ENCODE measurements around the gene CIDEC. TPM values are rescaled to one million over a fixed set of nuclear protein-coding genes. Genes with fewer than 3 reads are reported as not detected.

Gene CIDEC
- total and polyA plus RNA-seq, 9 of the 15 experiments (the other 6 are each of a cell fraction or from before 2014, with no cell fraction given) = not detected

DNA sequence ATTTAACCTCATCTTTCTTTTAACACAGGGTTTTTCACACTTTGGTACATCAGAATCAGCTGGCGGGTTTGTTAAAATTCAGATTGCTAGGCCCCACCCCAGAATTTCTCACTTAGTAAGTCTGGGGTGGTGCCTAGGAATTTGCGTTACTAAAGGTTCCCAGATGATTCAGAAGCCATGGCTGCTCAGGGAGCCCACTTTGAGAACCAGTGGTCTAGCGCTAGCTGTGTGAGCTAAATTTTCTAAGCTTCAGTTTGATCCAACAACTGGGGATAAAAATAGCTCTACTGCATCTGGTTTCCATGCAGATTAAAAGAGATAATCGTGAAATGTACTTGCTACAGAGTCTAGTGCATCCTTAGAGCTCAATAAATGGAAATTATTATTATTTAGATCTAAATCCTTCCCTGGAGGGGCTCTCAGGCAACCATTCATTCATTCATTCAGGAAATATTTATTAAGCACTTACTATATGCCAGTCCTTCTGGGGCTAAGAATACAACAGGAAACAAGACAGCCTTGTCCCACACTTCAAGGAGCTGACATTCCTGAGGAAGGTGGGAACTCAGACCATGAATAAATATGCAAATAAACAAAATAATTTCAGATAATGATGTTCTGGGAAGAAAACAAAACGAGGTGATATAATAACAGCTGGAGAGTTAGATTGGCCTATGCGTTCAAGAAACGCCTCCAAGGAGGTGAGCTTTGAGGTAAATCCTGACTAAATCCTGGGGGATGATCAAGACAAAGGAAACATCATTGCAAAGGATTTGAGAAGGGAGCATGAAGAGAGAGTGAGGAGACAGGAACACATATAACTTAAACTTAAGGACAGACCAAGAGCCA lies 3.9 kb upstream of the CIDEC start (continued):
- TF ChIP-seq ARHGAP35 (IDR thresholded peaks at IDR 0.05; ENCODE audit: partially characterized antibody) (no peak), ETV1 (tag; conservative IDR thresholded peaks at IDR 0.05; ENCODE audit: low read depth) (no peak), MEF2A (IDR thresholded peaks at IDR 0.05; ENCODE audit: control insufficient read depth, low read depth, low read length) (peak; percentile 41; the same call in 1 of the 2 replicates), BCOR (IDR thresholded peaks at IDR 0.05) (peak; percentile 48; the same call in 1 of the 2 replicates), ZNF507 (tag; conservative IDR thresholded peaks at IDR 0.05) (no peak), TCF7L2 (IDR thresholded peaks at IDR 0.05; ENCODE audit: low read depth, low read length) (no peak)
- TF ChIP-seq, protein P1, sequence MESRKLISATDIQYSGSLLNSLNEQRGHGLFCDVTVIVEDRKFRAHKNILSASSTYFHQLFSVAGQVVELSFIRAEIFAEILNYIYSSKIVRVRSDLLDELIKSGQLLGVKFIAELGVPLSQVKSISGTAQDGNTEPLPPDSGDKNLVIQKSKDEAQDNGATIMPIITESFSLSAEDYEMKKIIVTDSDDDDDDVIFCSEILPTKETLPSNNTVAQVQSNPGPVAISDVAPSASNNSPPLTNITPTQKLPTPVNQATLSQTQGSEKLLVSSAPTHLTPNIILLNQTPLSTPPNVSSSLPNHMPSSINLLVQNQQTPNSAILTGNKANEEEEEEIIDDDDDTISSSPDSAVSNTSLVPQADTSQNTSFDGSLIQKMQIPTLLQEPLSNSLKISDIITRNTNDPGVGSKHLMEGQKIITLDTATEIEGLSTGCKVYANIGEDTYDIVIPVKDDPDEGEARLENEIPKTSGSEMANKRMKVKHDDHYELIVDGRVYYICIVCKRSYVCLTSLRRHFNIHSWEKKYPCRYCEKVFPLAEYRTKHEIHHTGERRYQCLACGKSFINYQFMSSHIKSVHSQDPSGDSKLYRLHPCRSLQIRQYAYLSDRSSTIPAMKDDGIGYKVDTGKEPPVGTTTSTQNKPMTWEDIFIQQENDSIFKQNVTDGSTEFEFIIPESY (CRISPR knock-in tag; IDR thresholded peaks at IDR 0.05) = peak; percentile 95
- TF ChIP-seq, protein P2, sequence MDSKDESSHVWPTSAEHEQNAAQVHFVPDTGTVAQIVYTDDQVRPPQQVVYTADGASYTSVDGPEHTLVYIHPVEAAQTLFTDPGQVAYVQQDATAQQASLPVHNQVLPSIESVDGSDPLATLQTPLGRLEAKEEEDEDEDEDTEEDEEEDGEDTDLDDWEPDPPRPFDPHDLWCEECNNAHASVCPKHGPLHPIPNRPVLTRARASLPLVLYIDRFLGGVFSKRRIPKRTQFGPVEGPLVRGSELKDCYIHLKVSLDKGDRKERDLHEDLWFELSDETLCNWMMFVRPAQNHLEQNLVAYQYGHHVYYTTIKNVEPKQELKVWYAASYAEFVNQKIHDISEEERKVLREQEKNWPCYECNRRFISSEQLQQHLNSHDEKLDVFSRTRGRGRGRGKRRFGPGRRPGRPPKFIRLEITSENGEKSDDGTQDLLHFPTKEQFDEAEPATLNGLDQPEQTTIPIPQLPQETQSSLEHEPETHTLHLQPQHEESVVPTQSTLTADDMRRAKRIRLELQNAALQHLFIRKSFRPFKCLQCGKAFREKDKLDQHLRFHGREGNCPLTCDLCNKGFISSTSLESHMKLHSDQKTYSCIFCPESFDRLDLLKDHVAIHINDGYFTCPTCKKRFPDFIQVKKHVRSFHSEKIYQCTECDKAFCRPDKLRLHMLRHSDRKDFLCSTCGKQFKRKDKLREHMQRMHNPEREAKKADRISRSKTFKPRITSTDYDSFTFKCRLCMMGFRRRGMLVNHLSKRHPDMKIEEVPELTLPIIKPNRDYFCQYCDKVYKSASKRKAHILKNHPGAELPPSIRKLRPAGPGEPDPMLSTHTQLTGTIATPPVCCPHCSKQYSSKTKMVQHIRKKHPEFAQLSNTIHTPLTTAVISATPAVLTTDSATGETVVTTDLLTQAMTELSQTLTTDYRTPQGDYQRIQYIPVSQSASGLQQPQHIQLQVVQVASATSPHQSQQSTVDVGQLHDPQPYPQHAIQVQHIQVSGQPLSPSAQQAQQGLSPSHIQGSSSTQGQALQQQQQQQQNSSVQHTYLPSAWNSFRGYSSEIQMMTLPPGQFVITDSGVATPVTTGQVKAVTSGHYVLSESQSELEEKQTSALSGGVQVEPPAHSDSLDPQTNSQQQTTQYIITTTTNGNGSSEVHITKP (IDR thresholded peaks at IDR 0.05; ENCODE audit: partially characterized antibody) = peak; percentile 6
